DOHH2 (cell line): ENCODE data around the gene SELENOS.

Experiments used
- EZH2phosphoT487 ChIP-seq: fragments of 200-600 bp; sonication (generic); IDR thresholded peaks from 2 replicates; pipeline ENCODE4 v1.6.1; 2017; ENCODE audit warnings: borderline replicate concordance, mild to moderate bottlenecking, antibody characterized with exemption, low read length, moderate library complexity, mixed read lengths
- TF ChIP-seq, protein P1 (sequence below): fragments of 200-600 bp; sonication (generic); IDR thresholded peaks from one replicate; pipeline ENCODE4 v1.5.1; 2014; ENCODE audit warnings: antibody characterized with exemption, mild to moderate bottlenecking, low read depth, low read length; ENCODE audit not compliant: poor library complexity, severe bottlenecking

DNA sequence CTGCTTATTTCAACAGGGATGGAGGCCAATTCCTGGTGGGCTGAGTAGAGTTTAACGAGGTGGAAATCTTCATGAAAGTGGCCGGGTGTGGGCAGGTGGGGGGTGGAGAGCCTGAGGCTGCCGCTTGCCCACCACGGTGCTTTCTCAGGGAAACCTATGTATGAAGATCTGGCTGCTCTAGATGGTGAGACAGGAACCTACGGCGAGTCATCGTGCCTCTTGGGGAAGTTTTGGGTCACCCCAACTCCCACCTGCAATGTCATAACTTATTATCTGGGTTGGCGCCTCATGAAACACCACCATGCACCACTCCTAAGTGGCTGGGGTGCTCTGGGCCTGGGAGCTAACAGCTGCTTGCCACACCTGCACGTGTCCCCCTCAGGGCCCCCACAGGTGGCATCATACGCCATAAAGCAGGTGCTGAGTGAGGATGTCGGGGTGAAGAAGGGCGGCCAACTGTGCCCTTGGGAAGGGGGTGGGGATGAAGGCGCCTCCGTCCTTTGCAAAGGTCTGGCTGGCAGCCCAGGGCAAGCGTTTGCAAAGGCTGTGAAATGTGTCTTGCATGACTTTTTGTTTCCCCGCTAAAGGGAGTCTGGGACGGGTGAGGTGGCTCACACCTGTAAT, 45.7 kb upstream of the SELENOS start:
- TF ChIP-seq, protein P1, sequence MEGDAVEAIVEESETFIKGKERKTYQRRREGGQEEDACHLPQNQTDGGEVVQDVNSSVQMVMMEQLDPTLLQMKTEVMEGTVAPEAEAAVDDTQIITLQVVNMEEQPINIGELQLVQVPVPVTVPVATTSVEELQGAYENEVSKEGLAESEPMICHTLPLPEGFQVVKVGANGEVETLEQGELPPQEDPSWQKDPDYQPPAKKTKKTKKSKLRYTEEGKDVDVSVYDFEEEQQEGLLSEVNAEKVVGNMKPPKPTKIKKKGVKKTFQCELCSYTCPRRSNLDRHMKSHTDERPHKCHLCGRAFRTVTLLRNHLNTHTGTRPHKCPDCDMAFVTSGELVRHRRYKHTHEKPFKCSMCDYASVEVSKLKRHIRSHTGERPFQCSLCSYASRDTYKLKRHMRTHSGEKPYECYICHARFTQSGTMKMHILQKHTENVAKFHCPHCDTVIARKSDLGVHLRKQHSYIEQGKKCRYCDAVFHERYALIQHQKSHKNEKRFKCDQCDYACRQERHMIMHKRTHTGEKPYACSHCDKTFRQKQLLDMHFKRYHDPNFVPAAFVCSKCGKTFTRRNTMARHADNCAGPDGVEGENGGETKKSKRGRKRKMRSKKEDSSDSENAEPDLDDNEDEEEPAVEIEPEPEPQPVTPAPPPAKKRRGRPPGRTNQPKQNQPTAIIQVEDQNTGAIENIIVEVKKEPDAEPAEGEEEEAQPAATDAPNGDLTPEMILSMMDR = no peak
- no peak for TF ChIP-seq EZH2phosphoT487
